ENCODE measurements around the gene RAB3IL1. TPM values are rescaled to one million over a fixed set of nuclear protein-coding genes. Genes with fewer than 3 reads are reported as not detected.
A peak's percentile ranks its signal among the peaks of the same experiment; 100 is the strongest.

Gene RAB3IL1
- total and polyA plus RNA-seq, 3 donors from 2014 or later = 57.7 to 88.2 (median 65.8) TPM

- WGBS, 2 donors = 82% methylated on average over 8 of the region's 8 CpGs
- Histone ChIP-seq H3K4me1 (peaks cover 77% of the 10 kb centered on the region), H3K36me3 (ENCODE audit: low read depth, missing control alignments) (no peaks in the 10 kb centered on the region), H3K9me3 (no peaks in the 10 kb centered on the region), H3K27ac (peak overlapping the region in 1 of 2 donors; percentile 90), H3K27me3 (no peaks in the 10 kb centered on the region), H3K4me3 (no peak overlapping the region)
- TF ChIP-seq CTCF (IDR thresholded peaks at IDR 0.05) (no peak), POLR2A (IDR thresholded peaks at IDR 0.05) (no peak)
- intact Hi-C loops (cut with DNase I; ENCODE audit: low total_unique reads) = no loop called here
- no peak for DNase-seq
Observed at GRCh38 chr11:61913699-61914395, 3.5 kb downstream of the RAB3IL1 start.

GRCh38 chr11:61912991-61913698 lies 4.2 kb downstream of the RAB3IL1 start:
- H3K4me1 ChIP-seq = peaks cover 77% of the 10 kb centered on the region
- H3K27ac ChIP-seq = peak overlapping the region; percentile 31 to 90

GRCh38 chr11:61912530-61912898 lies 4.9 kb downstream of the RAB3IL1 start:
- intact Hi-C loops (cut with DNase I; ENCODE audit: low total_unique reads) = no loop called here
- Histone ChIP-seq H3K27ac (peak overlapping the region in 1 of 2 donors; percentile 90), H3K27me3 (no peaks in the 10 kb centered on the region)

More at GRCh38 chr11:61912991-61913698, 4.2 kb downstream of the RAB3IL1 start:
- TF ChIP-seq CTCF (IDR thresholded peaks at IDR 0.05) (no peak), POLR2A (IDR thresholded peaks at IDR 0.05) (no peak)
- H3K27me3 ChIP-seq = no peaks in the 10 kb centered on the region
- 65 to 67% methylated on average over 13 to 18 of the region's 18 CpGs for WGBS, 2 donors
- intact Hi-C loops (cut with DNase I; ENCODE audit: low total_unique reads) = no loop called here
- H3K36me3 ChIP-seq (ENCODE audit: low read depth, missing control alignments) = no peaks in the 10 kb centered on the region
- H3K4me3 ChIP-seq = no peak overlapping the region
- no peaks in the 10 kb centered on the region for H3K9me3 ChIP-seq
- DNase-seq = peak; percentile 13

GRCh38 chr11:61911701-61912529 lies 5.5 kb downstream of the RAB3IL1 start:
- peak; percentile 35 for DNase-seq
- intact Hi-C loops (cut with DNase I; ENCODE audit: low total_unique reads) = no loop called here
- Histone ChIP-seq H3K27ac (peak overlapping the region; percentile 60 to 66), H3K9me3 (no peaks in the 10 kb centered on the region), H3K27me3 (no peaks in the 10 kb centered on the region), H3K36me3 (ENCODE audit: low read depth, missing control alignments) (no peaks in the 10 kb centered on the region), H3K4me3 (no peak overlapping the region), H3K4me1 (peaks cover 78% of the 10 kb centered on the region)
- TF ChIP-seq POLR2A (IDR thresholded peaks at IDR 0.05) = no peak
- no peak for TF ChIP-seq CTCF (IDR thresholded peaks at IDR 0.05)
- WGBS, 2 donors = 42 to 46% methylated on average over 8 to 17 of the region's 17 CpGs

More at GRCh38 chr11:61912530-61912898, 4.9 kb downstream of the RAB3IL1 start:
- peak; percentile 34 for DNase-seq
- Histone ChIP-seq H3K4me3 (no peak overlapping the region), H3K36me3 (ENCODE audit: low read depth, missing control alignments) (no peaks in the 10 kb centered on the region), H3K4me1 (peaks cover 76% of the 10 kb centered on the region), H3K9me3 (no peaks in the 10 kb centered on the region)
- no peak for TF ChIP-seq POLR2A (IDR thresholded peaks at IDR 0.05)
- no peak for TF ChIP-seq CTCF (IDR thresholded peaks at IDR 0.05)
- 86 to 87% methylated on average over 6 of the region's 6 CpGs for WGBS, 2 donors
